HepG2 (cell line): Measurements from ENCODE around the gene PMPCB. TPM values are rescaled to one million over a fixed set of nuclear protein-coding genes. Genes with fewer than 3 reads are reported as not detected.

Source experiments
- ERF ChIP-seq: IDR thresholded peaks from 2 replicates; pipeline ENCODE4 v1.6.1; 2018; ENCODE audit warnings: missing biosample characterization, missing genetic modification reagents
- HNRNPUL1 ChIP-seq: fragments of 200-400 bp; formaldehyde crosslinking; IDR thresholded peaks from 2 replicates; pipeline ENCODE4 v1.6.1; 2017; ENCODE audit warnings: low read depth, mild to moderate bottlenecking, low read length, moderate library complexity
- HOXA5 ChIP-seq: sonication (generic); formaldehyde crosslinking; IDR thresholded peaks from 2 replicates; pipeline ENCODE4 v1.4.0; 2020; ENCODE audit warnings: missing genetic modification reagents
- NRL ChIP-seq: sonication (generic); formaldehyde crosslinking; IDR thresholded peaks from 2 replicates; pipeline ENCODE4 v1.5.0; 2020; ENCODE audit warnings: missing genetic modification reagents, mild to moderate bottlenecking, moderate library complexity, borderline replicate concordance
- SOX6 ChIP-seq, 2 experiments: fragments of 450-650 bp in 1 of 2; sonication (generic) in 1 of 2; formaldehyde crosslinking in 1 of 2; IDR thresholded peaks; 2 replicates each; pipeline versions ENCODE4 v1.4.0 to v1.6.1; 2017 to 2020; ENCODE audit warnings: antibody characterized with exemption in 1 of 2, mild to moderate bottlenecking in 1 of 2, missing genetic modification reagents in 1 of 2
- ZMYM4 ChIP-seq: sonication (generic); formaldehyde crosslinking; IDR thresholded peaks from 2 replicates; pipeline ENCODE4 v1.8.1; 2023; ENCODE audit warnings: mild to moderate bottlenecking, missing genetic modification reagents
- ZNF205 ChIP-seq: IDR thresholded peaks from 2 replicates; pipeline ENCODE4 v1.6.1; 2018; ENCODE audit warnings: missing biosample characterization, missing genetic modification reagents
- ZNF33B ChIP-seq: sonication (generic); formaldehyde crosslinking; IDR thresholded peaks from 2 replicates; pipeline ENCODE4 v1.5.1; 2020; ENCODE audit warnings: mild to moderate bottlenecking, missing genetic modification reagents
- ZNF34 ChIP-seq: sonication (generic); formaldehyde crosslinking; IDR thresholded peaks from 2 replicates; pipeline ENCODE4 v1.4.0; 2020; ENCODE audit warnings: mild to moderate bottlenecking, missing genetic modification reagents, borderline replicate concordance
- ZNF720 ChIP-seq: sonication (generic); formaldehyde crosslinking; IDR thresholded peaks from 2 replicates; pipeline ENCODE4 v1.4.0; 2020; ENCODE audit warnings: missing genetic modification reagents
- polyA plus RNA-seq, 8 experiments: library from polyadenylated mRNA; depleted of rRNA in 3 of 8; stranded (reverse) in 7 of 8; unstranded in 1 of 8; fragments of >200 nt; fragmentation: Illumina TruSeq in 4 of 8; extraction: Trizol in 4 of 8; gene quantifications; 2 replicates each; pipeline versions ENCODE4 v1.2.1 to v1.2.3, GENCODE V29; 2011 to 2016; ENCODE audit warnings: low read depth in 4 of 8, missing spikeins in 1 of 8, mixed read lengths in 1 of 8; ENCODE audit not compliant: insufficient read depth in 1 of 8
- total RNA-seq, 5 experiments: library from RNA; depleted of rRNA; stranded (reverse); fragments of >200 nt; fragmentation: Illumina TruSeq; extraction: Trizol; gene quantifications; 2 replicates each; pipeline ENCODE4 v1.2.3, GENCODE V29; 2016; ENCODE audit warnings: low read depth in 1 of 5
- TF ChIP-seq, protein P1 (sequence below): sonication (generic); formaldehyde crosslinking; IDR thresholded peaks from 2 replicates; pipeline ENCODE4 v1.4.0; 2020; ENCODE audit warnings: low read depth, mild to moderate bottlenecking, missing genetic modification reagents
- TF ChIP-seq, protein P2 (sequence below): sonication (generic); formaldehyde crosslinking; IDR thresholded peaks from 2 replicates; pipeline ENCODE4 v1.4.0; 2020; ENCODE audit warnings: mild to moderate bottlenecking, missing genetic modification reagents, borderline replicate concordance
- TF ChIP-seq, protein P3 (sequence below): sonication (generic); formaldehyde crosslinking; IDR thresholded peaks from 2 replicates; pipeline ENCODE4 v1.5.1; 2020; ENCODE audit warnings: missing genetic modification reagents, mild to moderate bottlenecking, borderline replicate concordance
- TF ChIP-seq, protein P4 (sequence below): IDR thresholded peaks from 2 replicates; pipeline ENCODE4 v1.6.1; 2018; ENCODE audit warnings: missing genetic modification reagents, mild to moderate bottlenecking, missing compliant biosample characterization
- TF ChIP-seq, protein P5 (sequence below): sonication (generic); formaldehyde crosslinking; IDR thresholded peaks from 2 replicates; pipeline ENCODE4 v1.8.1; 2023; ENCODE audit warnings: missing genetic modification reagents, mild to moderate bottlenecking, borderline replicate concordance
- TF ChIP-seq, protein P6 (sequence below): sonication (generic); formaldehyde crosslinking; IDR thresholded peaks from 2 replicates; pipeline ENCODE4 v1.4.0; 2020; ENCODE audit warnings: missing genetic modification reagents; ENCODE audit errors: not compliant biosample characterization

PMPCB gene
- total and polyA plus RNA-seq, 2 of the 13 experiments (the other 11 are each of a cell fraction or from before 2014, with no cell fraction given), result 80.8 to 124 TPM

DNA sequence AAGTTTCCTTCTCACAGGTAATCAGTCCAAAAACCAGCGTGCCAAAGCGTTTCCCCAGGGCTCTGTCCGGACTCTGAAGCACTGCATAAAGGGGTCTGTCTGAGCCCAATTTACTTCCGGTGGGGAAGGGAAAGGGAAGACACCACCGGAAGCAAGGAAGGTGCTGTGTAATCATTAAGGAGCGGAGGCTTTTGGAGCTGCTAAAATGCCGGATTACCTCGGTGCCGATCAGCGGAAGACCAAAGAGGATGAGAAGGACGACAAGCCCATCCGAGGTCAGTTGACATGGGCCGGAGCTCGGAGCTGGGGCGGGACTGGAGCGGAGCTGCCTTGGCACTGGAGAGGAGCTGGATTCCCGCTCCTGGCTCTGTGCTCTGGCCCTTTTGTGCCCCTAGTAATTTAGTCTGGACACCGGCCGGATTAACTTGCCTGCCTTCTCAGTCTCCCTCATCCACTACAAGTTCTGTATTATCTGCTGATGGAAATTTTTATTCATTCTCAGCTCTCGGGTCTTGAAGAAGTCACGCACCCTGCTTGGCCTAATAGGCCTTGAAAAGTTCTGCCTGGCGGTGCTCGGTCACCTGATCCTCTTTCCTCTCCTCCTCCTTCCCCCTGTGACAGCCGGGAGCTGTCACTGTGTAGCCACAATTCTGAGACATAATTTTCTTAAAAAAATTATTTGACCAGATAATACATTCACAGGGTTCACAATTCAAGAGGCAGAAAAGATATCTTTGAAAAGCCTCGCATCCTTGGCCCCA is 50.5 kb downstream of the PMPCB start, which contains the start of gene PSMC2 (continued):
- TF ChIP-seq SOX6 (IDR thresholded peaks at IDR 0.05) (no peak), SOX6 (CRISPR knock-in tag; IDR thresholded peaks at IDR 0.05) (no peak), ZNF205 (CRISPR knock-in tag) (peak; percentile 61; the same call in 1 of the 2 replicates), ZMYM4 (CRISPR knock-in tag) (peak; percentile 60), HOXA5 (CRISPR knock-in tag) (no peak; the same call in 1 of the 2 replicates), ZNF33B (CRISPR knock-in tag) (0 out of 2 replicates have a peak, but pooled peaks have one; percentile 53), ERF (peak; percentile 44; the same call in 1 of the 2 replicates), ZNF720 (CRISPR knock-in tag) (no peak), ZNF34 (no peak), HNRNPUL1 (no peak), NRL (CRISPR knock-in tag) (peak; percentile 76; the same call in 1 of the 2 replicates)
- TF ChIP-seq, protein P1, sequence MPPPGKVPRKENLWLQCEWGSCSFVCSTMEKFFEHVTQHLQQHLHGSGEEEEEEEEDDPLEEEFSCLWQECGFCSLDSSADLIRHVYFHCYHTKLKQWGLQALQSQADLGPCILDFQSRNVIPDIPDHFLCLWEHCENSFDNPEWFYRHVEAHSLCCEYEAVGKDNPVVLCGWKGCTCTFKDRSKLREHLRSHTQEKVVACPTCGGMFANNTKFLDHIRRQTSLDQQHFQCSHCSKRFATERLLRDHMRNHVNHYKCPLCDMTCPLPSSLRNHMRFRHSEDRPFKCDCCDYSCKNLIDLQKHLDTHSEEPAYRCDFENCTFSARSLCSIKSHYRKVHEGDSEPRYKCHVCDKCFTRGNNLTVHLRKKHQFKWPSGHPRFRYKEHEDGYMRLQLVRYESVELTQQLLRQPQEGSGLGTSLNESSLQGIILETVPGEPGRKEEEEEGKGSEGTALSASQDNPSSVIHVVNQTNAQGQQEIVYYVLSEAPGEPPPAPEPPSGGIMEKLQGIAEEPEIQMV (CRISPR knock-in tag), result no peak
- TF ChIP-seq, protein P2, sequence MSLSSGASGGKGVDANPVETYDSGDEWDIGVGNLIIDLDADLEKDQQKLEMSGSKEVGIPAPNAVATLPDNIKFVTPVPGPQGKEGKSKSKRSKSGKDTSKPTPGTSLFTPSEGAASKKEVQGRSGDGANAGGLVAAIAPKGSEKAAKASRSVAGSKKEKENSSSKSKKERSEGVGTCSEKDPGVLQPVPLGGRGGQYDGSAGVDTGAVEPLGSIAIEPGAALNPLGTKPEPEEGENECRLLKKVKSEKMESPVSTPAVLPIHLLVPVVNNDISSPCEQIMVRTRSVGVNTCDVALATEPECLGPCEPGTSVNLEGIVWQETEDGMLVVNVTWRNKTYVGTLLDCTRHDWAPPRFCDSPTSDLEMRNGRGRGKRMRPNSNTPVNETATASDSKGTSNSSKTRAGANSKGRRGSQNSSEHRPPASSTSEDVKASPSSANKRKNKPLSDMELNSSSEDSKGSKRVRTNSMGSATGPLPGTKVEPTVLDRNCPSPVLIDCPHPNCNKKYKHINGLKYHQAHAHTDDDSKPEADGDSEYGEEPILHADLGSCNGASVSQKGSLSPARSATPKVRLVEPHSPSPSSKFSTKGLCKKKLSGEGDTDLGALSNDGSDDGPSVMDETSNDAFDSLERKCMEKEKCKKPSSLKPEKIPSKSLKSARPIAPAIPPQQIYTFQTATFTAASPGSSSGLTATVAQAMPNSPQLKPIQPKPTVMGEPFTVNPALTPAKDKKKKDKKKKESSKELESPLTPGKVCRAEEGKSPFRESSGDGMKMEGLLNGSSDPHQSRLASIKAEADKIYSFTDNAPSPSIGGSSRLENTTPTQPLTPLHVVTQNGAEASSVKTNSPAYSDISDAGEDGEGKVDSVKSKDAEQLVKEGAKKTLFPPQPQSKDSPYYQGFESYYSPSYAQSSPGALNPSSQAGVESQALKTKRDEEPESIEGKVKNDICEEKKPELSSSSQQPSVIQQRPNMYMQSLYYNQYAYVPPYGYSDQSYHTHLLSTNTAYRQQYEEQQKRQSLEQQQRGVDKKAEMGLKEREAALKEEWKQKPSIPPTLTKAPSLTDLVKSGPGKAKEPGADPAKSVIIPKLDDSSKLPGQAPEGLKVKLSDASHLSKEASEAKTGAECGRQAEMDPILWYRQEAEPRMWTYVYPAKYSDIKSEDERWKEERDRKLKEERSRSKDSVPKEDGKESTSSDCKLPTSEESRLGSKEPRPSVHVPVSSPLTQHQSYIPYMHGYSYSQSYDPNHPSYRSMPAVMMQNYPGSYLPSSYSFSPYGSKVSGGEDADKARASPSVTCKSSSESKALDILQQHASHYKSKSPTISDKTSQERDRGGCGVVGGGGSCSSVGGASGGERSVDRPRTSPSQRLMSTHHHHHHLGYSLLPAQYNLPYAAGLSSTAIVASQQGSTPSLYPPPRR (CRISPR knock-in tag), result 0 out of 2 replicates have a peak, but pooled peaks have one; percentile 47
- TF ChIP-seq, protein P3, sequence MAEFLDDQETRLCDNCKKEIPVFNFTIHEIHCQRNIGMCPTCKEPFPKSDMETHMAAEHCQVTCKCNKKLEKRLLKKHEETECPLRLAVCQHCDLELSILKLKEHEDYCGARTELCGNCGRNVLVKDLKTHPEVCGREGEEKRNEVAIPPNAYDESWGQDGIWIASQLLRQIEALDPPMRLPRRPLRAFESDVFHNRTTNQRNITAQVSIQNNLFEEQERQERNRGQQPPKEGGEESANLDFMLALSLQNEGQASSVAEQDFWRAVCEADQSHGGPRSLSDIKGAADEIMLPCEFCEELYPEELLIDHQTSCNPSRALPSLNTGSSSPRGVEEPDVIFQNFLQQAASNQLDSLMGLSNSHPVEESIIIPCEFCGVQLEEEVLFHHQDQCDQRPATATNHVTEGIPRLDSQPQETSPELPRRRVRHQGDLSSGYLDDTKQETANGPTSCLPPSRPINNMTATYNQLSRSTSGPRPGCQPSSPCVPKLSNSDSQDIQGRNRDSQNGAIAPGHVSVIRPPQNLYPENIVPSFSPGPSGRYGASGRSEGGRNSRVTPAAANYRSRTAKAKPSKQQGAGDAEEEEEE (CRISPR knock-in tag), result no peak
- TF ChIP-seq, protein P4, sequence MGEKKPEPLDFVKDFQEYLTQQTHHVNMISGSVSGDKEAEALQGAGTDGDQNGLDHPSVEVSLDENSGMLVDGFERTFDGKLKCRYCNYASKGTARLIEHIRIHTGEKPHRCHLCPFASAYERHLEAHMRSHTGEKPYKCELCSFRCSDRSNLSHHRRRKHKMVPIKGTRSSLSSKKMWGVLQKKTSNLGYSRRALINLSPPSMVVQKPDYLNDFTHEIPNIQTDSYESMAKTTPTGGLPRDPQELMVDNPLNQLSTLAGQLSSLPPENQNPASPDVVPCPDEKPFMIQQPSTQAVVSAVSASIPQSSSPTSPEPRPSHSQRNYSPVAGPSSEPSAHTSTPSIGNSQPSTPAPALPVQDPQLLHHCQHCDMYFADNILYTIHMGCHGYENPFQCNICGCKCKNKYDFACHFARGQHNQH, result peak; percentile 85
- TF ChIP-seq, protein P5, sequence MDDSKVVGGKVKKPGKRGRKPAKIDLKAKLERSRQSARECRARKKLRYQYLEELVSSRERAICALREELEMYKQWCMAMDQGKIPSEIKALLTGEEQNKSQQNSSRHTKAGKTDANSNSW (CRISPR knock-in tag), result no peak
- TF ChIP-seq, protein P6, sequence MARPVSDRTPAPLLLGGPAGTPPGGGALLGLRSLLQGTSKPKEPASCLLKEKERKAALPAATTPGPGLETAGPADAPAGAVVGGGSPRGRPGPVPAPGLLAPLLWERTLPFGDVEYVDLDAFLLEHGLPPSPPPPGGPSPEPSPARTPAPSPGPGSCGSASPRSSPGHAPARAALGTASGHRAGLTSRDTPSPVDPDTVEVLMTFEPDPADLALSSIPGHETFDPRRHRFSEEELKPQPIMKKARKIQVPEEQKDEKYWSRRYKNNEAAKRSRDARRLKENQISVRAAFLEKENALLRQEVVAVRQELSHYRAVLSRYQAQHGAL, result no peak
